ENCODE data around the gene SCNM1.

DNA sequence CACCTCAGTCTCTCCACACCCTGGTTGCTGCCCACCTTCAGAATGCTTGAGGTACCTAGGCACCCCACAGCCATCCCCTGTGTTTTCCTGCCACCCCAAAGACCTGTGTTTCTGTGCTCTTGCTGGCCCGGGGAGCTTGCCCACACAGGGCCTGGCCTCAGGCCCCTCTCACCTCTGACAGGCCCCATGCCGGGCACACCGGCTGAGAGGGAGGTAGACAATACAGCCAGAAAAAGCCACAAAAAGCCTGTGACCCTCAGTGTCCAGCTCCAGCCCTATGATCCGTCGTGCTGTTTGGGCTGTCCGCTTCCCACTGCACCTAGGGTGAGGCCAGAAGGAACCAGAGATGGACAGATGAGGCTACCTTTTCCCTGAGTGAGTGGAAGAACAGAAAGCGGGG lies 31.0 kb upstream of the SCNM1 start:
- no peak for TF ChIP-seq POLR2AphosphoS5 (IDR thresholded peaks at IDR 0.05; ENCODE audit: borderline replicate concordance, low read depth, low read length)
- no peak for TF ChIP-seq EZH2 (IDR thresholded peaks at IDR 0.05)
- TF ChIP-seq FOXP2 (optimal IDR thresholded peaks at IDR 0.05; ENCODE audit: control extremely low read depth, extremely low read length, insufficient read depth), result no peak

All from SK-N-MC (cell line).